22Rv1 (cell line): ENCODE results near the gene HNF1B.

Experiments used
- ZFX ChIP-seq: fragments of 450-650 bp; IDR thresholded peaks from 2 replicates; pipeline ENCODE4 v1.6.1; 2017; ENCODE audit warnings: antibody characterized with exemption, borderline replicate concordance
- TF ChIP-seq, protein P1 (sequence below): fragments of 450-650 bp; IDR thresholded peaks from 2 replicates; pipeline ENCODE4 v1.5.1; 2017; ENCODE audit warnings: mild to moderate bottlenecking

DNA sequence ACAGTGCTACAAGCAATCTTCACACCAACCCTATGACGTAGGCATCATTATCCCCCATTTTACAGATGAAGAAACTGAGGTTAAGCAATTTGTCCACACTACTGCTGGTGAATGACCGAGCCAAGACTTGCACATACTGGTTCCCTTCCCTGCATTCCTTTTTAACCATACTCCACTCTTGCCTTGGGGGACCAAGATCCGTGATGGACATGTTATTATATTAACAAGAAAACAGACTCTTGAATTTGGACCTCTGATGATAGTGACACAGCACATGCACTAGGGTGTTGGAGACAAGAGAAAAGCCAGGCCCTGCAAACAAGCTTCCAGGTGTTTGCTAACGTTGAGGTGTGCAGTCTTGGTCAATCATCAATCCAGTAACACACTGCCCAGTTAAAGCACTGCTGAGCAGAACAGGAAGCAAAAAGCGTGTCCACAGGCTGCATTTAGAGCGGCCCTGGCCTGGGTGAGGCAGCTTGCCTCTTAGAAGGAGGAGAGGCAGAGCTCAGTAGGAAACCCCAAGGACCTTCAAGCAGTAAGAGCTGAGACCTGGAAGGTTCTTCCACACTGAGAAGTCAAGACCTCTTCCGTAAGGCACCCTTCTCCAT, 36.7 kb downstream of the HNF1B start:
- TF ChIP-seq, protein P1, sequence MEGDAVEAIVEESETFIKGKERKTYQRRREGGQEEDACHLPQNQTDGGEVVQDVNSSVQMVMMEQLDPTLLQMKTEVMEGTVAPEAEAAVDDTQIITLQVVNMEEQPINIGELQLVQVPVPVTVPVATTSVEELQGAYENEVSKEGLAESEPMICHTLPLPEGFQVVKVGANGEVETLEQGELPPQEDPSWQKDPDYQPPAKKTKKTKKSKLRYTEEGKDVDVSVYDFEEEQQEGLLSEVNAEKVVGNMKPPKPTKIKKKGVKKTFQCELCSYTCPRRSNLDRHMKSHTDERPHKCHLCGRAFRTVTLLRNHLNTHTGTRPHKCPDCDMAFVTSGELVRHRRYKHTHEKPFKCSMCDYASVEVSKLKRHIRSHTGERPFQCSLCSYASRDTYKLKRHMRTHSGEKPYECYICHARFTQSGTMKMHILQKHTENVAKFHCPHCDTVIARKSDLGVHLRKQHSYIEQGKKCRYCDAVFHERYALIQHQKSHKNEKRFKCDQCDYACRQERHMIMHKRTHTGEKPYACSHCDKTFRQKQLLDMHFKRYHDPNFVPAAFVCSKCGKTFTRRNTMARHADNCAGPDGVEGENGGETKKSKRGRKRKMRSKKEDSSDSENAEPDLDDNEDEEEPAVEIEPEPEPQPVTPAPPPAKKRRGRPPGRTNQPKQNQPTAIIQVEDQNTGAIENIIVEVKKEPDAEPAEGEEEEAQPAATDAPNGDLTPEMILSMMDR, result no peak
- no peak for TF ChIP-seq ZFX
